ENCODE data around the gene RELCH. TPM values are rescaled to one million over a fixed set of nuclear protein-coding genes. Genes with fewer than 3 reads are reported as not detected.
A peak's percentile ranks its signal among the peaks of the same experiment; 100 is the strongest.

Gene RELCH
- total RNA-seq, 1 donor from 2014 or later, result 45.2 TPM

- DNase-seq (ENCODE audit: low read depth), result peak; percentile 27
These were observed 772 bp downstream of the RELCH start for GRCh38 chr18:62187543-62188510.

- no peak for DNase-seq (ENCODE audit: low read depth)
These were observed 2.2 kb downstream of the RELCH start for GRCh38 chr18:62189208-62189607.

GRCh38 chr18:62196079-62196478, 9.0 kb downstream of the RELCH start:
- DNase-seq (ENCODE audit: low read depth), result no peak

- DNase-seq (ENCODE audit: low read depth), result no peak
These were observed 9.9 kb downstream of the RELCH start for GRCh38 chr18:62196980-62197379.

GRCh38 chr18:62198259-62198658, 11.2 kb downstream of the RELCH start:
- peak; percentile 52 for DNase-seq (ENCODE audit: low read depth)

- no peak for DNase-seq (ENCODE audit: low read depth)
These were observed 12.6 kb downstream of the RELCH start for GRCh38 chr18:62199629-62200028.

GRCh38 chr18:62200121-62200914, 13.3 kb downstream of the RELCH start:
- no peak for DNase-seq (ENCODE audit: low read depth)

- peak; percentile 31 for DNase-seq (ENCODE audit: low read depth)
These were observed 14.8 kb downstream of the RELCH start for GRCh38 chr18:62201870-62202269.

GRCh38 chr18:62205824-62206223, 18.8 kb downstream of the RELCH start:
- DNase-seq (ENCODE audit: low read depth), result no peak

- no peak for DNase-seq (ENCODE audit: low read depth)
These were observed 19.5 kb downstream of the RELCH start for GRCh38 chr18:62206593-62206992.

GRCh38 chr18:62209046-62209445, 22.0 kb downstream of the RELCH start:
- no peak for DNase-seq (ENCODE audit: low read depth)

GRCh38 chr18:62210138-62210537, 23.1 kb downstream of the RELCH start:
- DNase-seq (ENCODE audit: low read depth), result no peak

GRCh38 chr18:62211325-62211828, 24.3 kb downstream of the RELCH start:
- no peak for DNase-seq (ENCODE audit: low read depth)

GRCh38 chr18:62214790-62215189, 27.7 kb downstream of the RELCH start:
- no peak for DNase-seq (ENCODE audit: low read depth)

GRCh38 chr18:62224229-62224628, 37.2 kb downstream of the RELCH start:
- DNase-seq (ENCODE audit: low read depth), result no peak

- no peak for DNase-seq (ENCODE audit: low read depth)
These were observed 39.0 kb downstream of the RELCH start for GRCh38 chr18:62226047-62226446.

- DNase-seq (ENCODE audit: low read depth), result no peak
These were observed 49.2 kb downstream of the RELCH start for GRCh38 chr18:62236252-62236651.

GRCh38 chr18:62239475-62239874, 52.4 kb downstream of the RELCH start:
- DNase-seq (ENCODE audit: low read depth), result no peak

GRCh38 chr18:62242955-62243354, 55.9 kb downstream of the RELCH start:
- no peak for DNase-seq (ENCODE audit: low read depth)

- DNase-seq (ENCODE audit: low read depth), result no peak
These were observed 58.1 kb downstream of the RELCH start for GRCh38 chr18:62245177-62245576.

GRCh38 chr18:62245699-62246098, 58.6 kb downstream of the RELCH start:
- no peak for DNase-seq (ENCODE audit: low read depth)

GRCh38 chr18:62248313-62248712, 61.3 kb downstream of the RELCH start:
- DNase-seq (ENCODE audit: low read depth), result peak; percentile 8

Data from renal cortical epithelial cell (primary cell).